HEK293 (cell line): ENCODE results near the gene ATP2A2.
"Not testable (repeated sequence)": the region's sequence is repeated elsewhere in the genome, so short reads cannot be mapped to it uniquely, and the experiment has no call there.

Experiments used
- CTCF ChIA-PET: fragments of 350-600 bp; formaldehyde crosslinking; extraction: SDS; loops from one replicate; lab custom pipeline; 2021; ENCODE audit warnings: antibody characterized with exemption; lab: Yijun Ruan, JAX
- POLR2A ChIA-PET: fragments of 300-600 bp; formaldehyde crosslinking; extraction: SDS; loops from one replicate; lab custom pipeline; 2020; ENCODE audit warnings: antibody characterized with exemption, inconsistent platforms; lab: Yijun Ruan, JAX
- H3K27ac ChIP-seq: fragments of 200-500 bp; sonication (Bioruptor generic); 2 replicates; pipeline ENCODE4 v1.5.1; 2014; ENCODE audit warnings: low read depth, low read length, control low read depth, inconsistent platforms; ENCODE audit errors: extremely low read depth
- H3K36me3 ChIP-seq, 2 experiments: fragments of 200-500 bp in 1 of 2; sonication (Bioruptor generic) in 1 of 2; 1 replicate in 1 of 2; 2 replicates in 1 of 2; pipeline ENCODE4 v1.5.1; 2014 to 2017; ENCODE audit warnings: inconsistent platforms in 2 of 2, low read length in 2 of 2; ENCODE audit not compliant: control insufficient read depth in 2 of 2, insufficient read depth in 1 of 2
- H3K4me1 ChIP-seq: fragments of 200-500 bp; sonication (Bioruptor generic); 2 replicates; pipeline ENCODE4 v1.5.1; 2014; ENCODE audit warnings: mild to moderate bottlenecking, low read length, inconsistent platforms; ENCODE audit not compliant: control insufficient read depth, insufficient read depth
- H3K4me3 ChIP-seq: 2 replicates; pipeline ENCODE4 v1.5.1; 2011; ENCODE audit warnings: low read depth, mild to moderate bottlenecking, control low read depth, low read length, moderate library complexity
- H3K9me3 ChIP-seq: fragments of 200-500 bp; sonication (Bioruptor generic); 2 replicates; pipeline ENCODE4 v1.5.1; 2014; ENCODE audit warnings: low read depth, low read length, inconsistent platforms; ENCODE audit not compliant: control insufficient read depth, insufficient read depth
- SP7 ChIP-seq: fragments of 450-650 bp; formaldehyde crosslinking; IDR thresholded peaks from 2 replicates; pipeline ENCODE4 v1.5.1; 2016; ENCODE audit warnings: missing biosample characterization, missing genetic modification characterization
- YY1 ChIP-seq: fragments of 450-650 bp; formaldehyde crosslinking; IDR thresholded peaks from 2 replicates; pipeline ENCODE4 v1.5.1; 2018; ENCODE audit warnings: missing biosample characterization, missing genetic modification characterization
- ZNF133 ChIP-seq: fragments of 450-650 bp; formaldehyde crosslinking; IDR thresholded peaks from 2 replicates; pipeline ENCODE4 v1.5.1; 2016; ENCODE audit warnings: missing biosample characterization, missing genetic modification characterization
- ZNF211 ChIP-seq: fragments of 450-650 bp; formaldehyde crosslinking; IDR thresholded peaks from 2 replicates; pipeline ENCODE4 v1.5.1; 2016; ENCODE audit warnings: low read depth, missing biosample characterization, missing genetic modification characterization
- ZNF266 ChIP-seq: fragments of 450-650 bp; formaldehyde crosslinking; IDR thresholded peaks from 2 replicates; pipeline ENCODE4 v1.5.1; 2016; ENCODE audit warnings: missing biosample characterization, missing genetic modification characterization, low read depth
- ZNF311 ChIP-seq: fragments of 450-650 bp; formaldehyde crosslinking; IDR thresholded peaks from 2 replicates; pipeline ENCODE4 v1.5.1; 2017; ENCODE audit warnings: missing biosample characterization, missing genetic modification characterization, borderline replicate concordance
- ZNF341 ChIP-seq: fragments of 450-650 bp; formaldehyde crosslinking; IDR thresholded peaks from 2 replicates; pipeline ENCODE4; 2016; ENCODE audit warnings: low read depth, missing biosample characterization, missing genetic modification characterization
- ZNF366 ChIP-seq: fragments of 450-650 bp; formaldehyde crosslinking; conservative IDR thresholded peaks from 2 replicates; pipeline ENCODE4 v1.5.1; 2016; ENCODE audit warnings: missing biosample characterization, missing genetic modification characterization
- ZNF449 ChIP-seq: fragments of 450-650 bp; formaldehyde crosslinking; IDR thresholded peaks from 2 replicates; pipeline ENCODE4 v1.5.1; 2017; ENCODE audit warnings: missing biosample characterization, mild to moderate bottlenecking, missing genetic modification characterization, moderate library complexity
- ZNF501 ChIP-seq: fragments of 450-650 bp; formaldehyde crosslinking; IDR thresholded peaks from 2 replicates; pipeline ENCODE4 v1.5.1; 2016; ENCODE audit warnings: missing biosample characterization, missing genetic modification characterization
- ZNF664 ChIP-seq: fragments of 450-650 bp; formaldehyde crosslinking; IDR thresholded peaks from 2 replicates; pipeline ENCODE4 v1.5.1; 2016; ENCODE audit warnings: missing biosample characterization, missing genetic modification characterization
- ZNF670 ChIP-seq: fragments of 450-650 bp; formaldehyde crosslinking; IDR thresholded peaks from 2 replicates; pipeline ENCODE4 v1.5.1; 2016; ENCODE audit warnings: missing biosample characterization, missing genetic modification characterization, low read depth
- ZNF76 ChIP-seq: fragments of 450-650 bp; formaldehyde crosslinking; IDR thresholded peaks from 2 replicates; pipeline ENCODE4; 2016; ENCODE audit warnings: low read depth, missing biosample characterization, missing genetic modification characterization, borderline replicate concordance
- ZNF777 ChIP-seq: fragments of 450-650 bp; formaldehyde crosslinking; IDR thresholded peaks from 2 replicates; pipeline ENCODE4 v1.5.1; 2017; ENCODE audit warnings: missing biosample characterization, missing genetic modification characterization, borderline replicate concordance
- ZSCAN4 ChIP-seq: fragments of 450-650 bp; formaldehyde crosslinking; IDR thresholded peaks from 2 replicates; pipeline ENCODE4 v1.5.1; 2017; ENCODE audit warnings: missing biosample characterization, missing genetic modification characterization
- TF ChIP-seq, protein P1 (sequence below): fragments of 450-650 bp; formaldehyde crosslinking; IDR thresholded peaks from 2 replicates; pipeline ENCODE4 v1.5.1; 2016; ENCODE audit warnings: missing biosample characterization, missing genetic modification characterization

Gene ATP2A2

DNA sequence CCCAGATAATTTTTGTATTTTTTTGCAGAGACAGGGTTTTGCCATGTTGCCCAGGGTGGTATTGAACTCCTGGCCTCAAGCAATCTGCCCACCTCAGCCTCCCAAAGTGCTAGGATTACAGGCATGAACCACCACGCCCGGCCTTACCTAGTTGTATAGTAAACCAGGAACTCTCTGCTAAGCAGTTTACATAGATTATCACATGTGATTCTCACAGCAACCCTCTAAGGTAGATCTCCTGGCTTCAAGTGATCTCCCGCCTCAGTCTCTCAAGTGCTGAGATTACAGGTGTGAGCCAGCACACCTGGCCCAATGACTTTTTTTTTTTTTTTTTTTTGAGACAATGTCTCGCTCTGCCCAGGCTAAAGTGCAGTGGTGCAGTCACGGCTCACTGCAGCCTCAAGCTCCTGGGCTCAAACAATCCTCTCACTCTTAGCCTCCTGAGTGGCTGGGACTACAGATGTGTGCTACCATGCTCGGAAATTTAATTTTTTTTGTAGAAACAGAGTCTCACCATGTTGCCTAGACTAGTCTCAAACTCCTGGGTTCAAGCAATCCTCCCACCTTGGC, 26.0 kb upstream of the ATP2A2 start:
- H3K9me3 ChIP-seq = no peaks in the 10 kb centered on the region
- CTCF ChIA-PET = no interaction called here
- TF ChIP-seq ZNF670 (no peak), ZNF449 (tag by site-specific recombination) (no peak), ZNF266 (tag by site-specific recombination) (no peak), ZNF211 (tag by site-specific recombination) (no peak), ZNF777 (tag by site-specific recombination) (no peak), ZNF133 (no peak), ZNF664 (tag by site-specific recombination) (no peak), ZNF311 (tag by site-specific recombination) (no peak), ZNF366 (tag by site-specific recombination) (no peak), ZNF501 (tag by site-specific recombination) (no peak), YY1 (tag by site-specific recombination) (no peak), ZNF341 (tag by site-specific recombination) (no peak), ZNF76 (no peak), SP7 (no peak)
- TF ChIP-seq, protein P1, sequence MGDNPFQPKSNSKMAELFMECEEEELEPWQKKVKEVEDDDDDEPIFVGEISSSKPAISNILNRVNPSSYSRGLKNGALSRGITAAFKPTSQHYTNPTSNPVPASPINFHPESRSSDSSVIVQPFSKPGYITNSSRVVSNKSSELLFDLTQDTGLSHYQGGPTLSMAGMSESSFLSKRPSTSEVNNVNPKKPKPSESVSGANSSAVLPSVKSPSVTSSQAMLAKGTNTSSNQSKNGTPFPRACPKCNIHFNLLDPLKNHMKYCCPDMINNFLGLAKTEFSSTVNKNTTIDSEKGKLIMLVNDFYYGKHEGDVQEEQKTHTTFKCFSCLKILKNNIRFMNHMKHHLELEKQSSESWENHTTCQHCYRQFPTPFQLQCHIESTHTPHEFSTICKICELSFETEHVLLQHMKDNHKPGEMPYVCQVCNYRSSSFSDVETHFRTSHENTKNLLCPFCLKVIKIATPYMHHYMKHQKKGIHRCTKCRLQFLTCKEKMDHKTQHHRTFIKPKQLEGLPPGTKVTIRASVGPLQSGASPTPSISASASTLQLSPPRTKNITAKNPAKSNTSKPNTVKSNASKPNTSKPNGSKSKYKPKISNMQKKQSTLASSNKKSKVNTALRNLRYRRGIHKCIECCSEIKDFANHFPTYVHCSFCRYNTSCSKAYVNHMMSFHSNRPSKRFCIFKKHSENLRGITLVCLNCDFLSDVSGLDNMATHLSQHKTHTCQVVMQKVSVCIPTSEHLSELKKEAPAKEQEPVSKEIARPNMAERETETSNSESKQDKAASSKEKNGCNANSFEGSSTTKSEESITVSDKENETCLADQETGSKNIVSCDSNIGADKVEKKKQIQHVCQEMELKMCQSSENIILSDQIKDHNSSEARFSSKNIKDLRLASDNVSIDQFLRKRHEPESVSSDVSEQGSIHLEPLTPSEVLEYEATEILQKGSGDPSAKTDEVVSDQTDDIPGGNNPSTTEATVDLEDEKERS = no peak
- H3K36me3 ChIP-seq = no peaks in the 10 kb centered on the region
- POLR2A ChIA-PET = interaction anchor here (0.6 kb wide), 1 partner anchor 105 kb away, joined by 3 read pairs; no protein-coding TSS in a partner anchor
- H3K4me3 ChIP-seq = no peak overlapping the region
- H3K27ac ChIP-seq = no peak overlapping the region
- H3K4me1 ChIP-seq = no peaks in the 10 kb centered on the region

DNA sequence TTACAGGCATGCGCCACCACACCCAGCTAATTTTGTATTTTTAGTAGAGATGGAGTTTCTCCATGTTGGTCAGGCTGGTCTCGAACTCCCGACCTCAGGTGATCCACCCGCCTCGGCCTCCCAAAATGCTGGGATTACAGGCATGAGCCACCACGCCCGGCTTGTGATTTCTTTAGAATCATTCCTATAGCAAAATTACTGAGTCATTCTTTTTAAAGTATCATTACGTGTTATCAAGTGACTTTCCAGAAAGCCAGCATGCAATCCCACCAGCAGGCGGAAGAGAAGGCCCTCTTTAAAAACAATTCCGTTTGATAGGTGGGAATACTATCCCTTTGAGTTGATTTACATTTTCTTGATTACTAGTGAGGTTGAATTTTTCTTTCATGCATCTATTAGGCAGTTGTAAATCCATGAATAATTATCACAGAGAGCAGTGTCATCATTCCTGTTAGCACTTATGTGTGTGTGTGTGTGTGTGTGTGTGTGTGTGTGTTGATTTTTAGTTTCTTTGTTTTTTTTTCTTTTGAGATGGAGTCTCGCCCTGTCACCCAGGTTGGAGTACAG, 25.1 kb upstream of the ATP2A2 start:
- H3K4me1 ChIP-seq, H3K9me3 ChIP-seq, H3K4me3 ChIP-seq, H3K27ac ChIP-seq, POLR2A ChIA-PET, H3K36me3 ChIP-seq: not testable (repeated sequence)
- CTCF ChIA-PET = interaction anchor here (1.0 to 1.2 kb wide), 2 partner anchors 10 to 11 kb away, joined by 3 to 4 read pairs; no protein-coding TSS in a partner anchor
- TF ChIP-seq ZSCAN4 (tag by site-specific recombination) = 0 out of 2 replicates have a peak, but pooled peaks have one; percentile 50
